BLaER1 treated with 17β-estradiol and CSF1 and Interleukin-3, amounts not matched to agents 10 nM and 100 nM (cell line): ENCODE measurements around the gene SPEN.
A peak's percentile ranks its signal among the peaks of the same experiment; 100 is the strongest.
"Not testable (repeated sequence)": the region's sequence is repeated elsewhere in the genome, so short reads cannot be mapped to it uniquely, and the experiment has no call there.

ENCODE experiments used
- H3K27ac ChIP-seq, 11 experiments: shearing (Covaris generic); formaldehyde crosslinking; 2 replicates each; pipeline ENCODE4 v1.8.1; 2022
- H3K27me3 ChIP-seq, 11 experiments: shearing (Covaris generic); formaldehyde crosslinking; 2 replicates each; pipeline ENCODE4 v1.8.1; 2022
- H3K36me3 ChIP-seq, 11 experiments: shearing (Covaris generic); formaldehyde crosslinking; 2 replicates each; pipeline ENCODE4 v1.8.1; 2022
- H3K4me1 ChIP-seq, 10 experiments: shearing (Covaris generic); formaldehyde crosslinking; 2 replicates each; pipeline ENCODE4 v1.8.1; 2022
- H3K4me2 ChIP-seq, 11 experiments: shearing (Covaris generic); formaldehyde crosslinking; 2 replicates each; pipeline ENCODE4 v1.8.1; 2022
- H3K4me3 ChIP-seq, 10 experiments: shearing (Covaris generic); formaldehyde crosslinking; 2 replicates each; pipeline ENCODE4 v1.8.1; 2022
- H3K9ac ChIP-seq, 11 experiments: shearing (Covaris generic); formaldehyde crosslinking; 2 replicates each; pipeline ENCODE4 v1.8.1; 2022
- H3K9me3 ChIP-seq, 11 experiments: shearing (Covaris generic); formaldehyde crosslinking; replicated peaks in 1 of 11; 2 replicates each; pipeline ENCODE4 v1.8.1; 2022
- H4K20me1 ChIP-seq, 11 experiments: shearing (Covaris generic); formaldehyde crosslinking; 2 replicates each; pipeline ENCODE4 v1.8.1; 2022
- Cebpa-rat ChIP-seq, 11 experiments: shearing (Covaris generic); IDR thresholded peaks; 2 replicates each; pipeline ENCODE4 v1.8.1; 2022

The SPEN gene

GRCh38 chr1:15911141-15911540, 63.6 kb downstream of the SPEN start:
- H3K4me3 ChIP-seq, result no peak overlapping the region
- H3K4me1 ChIP-seq, result peaks cover 10 to 12% (median 12%) of the 10 kb centered on the region in 10 experiments
- no peak overlapping the region for H3K27ac ChIP-seq
- H3K9me3 ChIP-seq, result peaks cover 0 to 22% (median 5%) of the 10 kb centered on the region in 11 experiments; a peak in 10 of 22 replicates
- no peak overlapping the region for H3K9ac ChIP-seq
- no peak for TF ChIP-seq Cebpa-rat (IDR thresholded peaks at IDR 0.05)
- H3K27me3 ChIP-seq, result no peaks in the 10 kb centered on the region
- peaks cover 86 to 100% (median 94%) of the 10 kb centered on the region in 11 experiments for H3K36me3 ChIP-seq
- no peak overlapping the region for H3K4me2 ChIP-seq
- H4K20me1 ChIP-seq, result peaks cover 19 to 89% (median 60%) of the 10 kb centered on the region in 11 experiments; a peak in 20 of 22 replicates

GRCh38 chr1:15911927-15912326, 64.4 kb downstream of the SPEN start:
- H3K9ac ChIP-seq, result no peak overlapping the region
- no peak overlapping the region for H3K4me2 ChIP-seq
- H3K36me3 ChIP-seq, result peaks cover 81 to 100% (median 91%) of the 10 kb centered on the region in 11 experiments
- peaks cover 18 to 20% (median 19%) of the 10 kb centered on the region in 10 experiments for H3K4me1 ChIP-seq
- H3K27ac ChIP-seq, result no peak overlapping the region
- TF ChIP-seq Cebpa-rat (IDR thresholded peaks at IDR 0.05), result no peak
- H4K20me1 ChIP-seq, result peaks cover 11 to 89% (median 60%) of the 10 kb centered on the region in 11 experiments; a peak in 20 of 22 replicates
- no peaks in the 10 kb centered on the region for H3K27me3 ChIP-seq
- H3K4me3 ChIP-seq, result no peak overlapping the region
- peaks cover 0 to 22% (median 5%) of the 10 kb centered on the region in 11 experiments; a peak in 10 of 22 replicates for H3K9me3 ChIP-seq

DNA sequence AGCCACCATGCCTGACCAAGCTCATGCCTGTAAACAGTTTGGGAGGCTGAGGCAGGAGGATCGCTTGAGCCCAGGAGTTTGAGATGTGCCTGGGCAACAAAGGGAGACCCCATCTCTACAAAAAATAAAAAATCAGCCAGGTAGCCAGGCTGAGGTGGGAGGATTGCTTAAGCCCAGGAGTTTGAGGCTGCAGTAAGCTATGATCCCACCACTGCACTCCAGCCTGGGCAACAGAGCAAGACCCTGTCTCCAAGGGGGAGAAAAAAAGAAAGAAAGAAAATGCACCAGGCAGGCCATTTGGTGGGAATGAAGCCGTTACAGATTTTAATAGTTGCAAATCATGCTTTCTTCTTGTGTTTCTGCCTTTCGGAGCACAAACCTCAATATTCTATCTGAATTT, 66.1 kb downstream of the SPEN start:
- Histone ChIP-seq H4K20me1 (peaks cover 0 to 88% (median 58%) of the 10 kb centered on the region in 11 experiments; a peak in 19 of 22 replicates), H3K36me3 (peaks cover 80 to 100% (median 91%) of the 10 kb centered on the region in 11 experiments), H3K9me3 (peaks cover 0 to 22% (median 5%) of the 10 kb centered on the region in 11 experiments; a peak in 10 of 22 replicates), H3K4me1 (peaks cover 27 to 34% (median 30%) of the 10 kb centered on the region in 10 experiments)
- not testable (repeated sequence) for H3K27me3 ChIP-seq, H3K4me2 ChIP-seq, H3K9ac ChIP-seq, H3K4me3 ChIP-seq, H3K27ac ChIP-seq

DNA sequence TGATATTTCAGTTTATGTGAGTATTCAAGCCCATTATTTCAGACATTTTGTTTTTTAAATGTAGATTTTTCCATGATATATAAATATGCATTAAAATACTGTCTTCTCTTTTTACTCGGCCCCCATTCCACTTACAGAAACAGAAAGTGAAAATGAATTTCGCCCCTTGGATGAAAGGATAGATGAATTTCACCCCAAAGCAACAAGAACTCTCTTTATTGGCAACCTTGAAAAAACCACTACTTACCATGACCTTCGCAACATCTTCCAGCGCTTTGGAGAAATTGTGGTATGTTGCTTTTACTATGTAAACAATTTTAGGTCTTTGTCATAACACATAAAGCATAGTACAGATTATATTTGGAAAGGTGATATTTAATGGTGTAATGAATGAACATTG, 68.5 kb downstream of the SPEN start:
- Histone ChIP-seq H4K20me1 (peaks cover 0 to 78% (median 44%) of the 10 kb centered on the region in 11 experiments; a peak in 19 of 22 replicates), H3K9ac (peak overlapping the region; percentile 29 to 74 (median 47); a peak in 11 of 22 replicates), H3K4me1 (peaks cover 27 to 35% (median 30%) of the 10 kb centered on the region in 10 experiments), H3K9me3 (peaks cover 0 to 22% (median 5%) of the 10 kb centered on the region in 11 experiments; a peak in 10 of 22 replicates), H3K27ac (peak overlapping the region in 10 of 11 experiments; percentile 44 to 80 (median 70); a peak in 20 of 22 replicates), H3K36me3 (peaks cover 80 to 100% (median 91%) of the 10 kb centered on the region in 11 experiments), H3K4me2 (peak overlapping the region; percentile 63 to 94 (median 80)), H3K4me3 (peak overlapping the region in 9 of 10 experiments; percentile 8 to 49 (median 22); a peak in 9 of 20 replicates), H3K27me3 (no peaks in the 10 kb centered on the region)
- no peak for TF ChIP-seq Cebpa-rat (IDR thresholded peaks at IDR 0.05)

DNA sequence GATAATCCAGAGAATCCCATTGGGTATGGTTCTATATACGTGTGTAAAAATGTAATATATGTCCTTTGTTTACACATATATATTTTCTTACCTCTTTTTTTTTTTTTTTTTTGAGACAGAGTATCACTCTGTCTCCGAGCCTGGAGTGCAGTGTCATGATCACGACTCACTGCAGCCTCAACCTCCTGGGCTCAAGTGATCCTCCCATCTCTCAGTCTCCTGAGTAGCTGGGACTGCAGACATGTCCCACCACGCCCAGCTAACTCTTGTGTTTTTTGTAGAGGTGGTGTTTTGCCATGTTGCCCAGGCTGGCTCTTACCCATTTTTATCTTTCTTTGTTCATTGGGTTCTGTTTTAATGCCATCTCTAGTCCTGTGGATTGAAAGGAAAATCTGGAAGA, 68.9 kb downstream of the SPEN start:
- peaks cover 0 to 22% (median 5%) of the 10 kb centered on the region in 11 experiments; a peak in 10 of 22 replicates for H3K9me3 ChIP-seq
- H3K4me2 ChIP-seq, result peak overlapping the region; percentile 63 to 94 (median 80)
- peaks cover 27 to 35% (median 30%) of the 10 kb centered on the region in 10 experiments for H3K4me1 ChIP-seq
- peak overlapping the region in 10 of 11 experiments; percentile 44 to 80 (median 70); a peak in 21 of 22 replicates for H3K27ac ChIP-seq
- peak overlapping the region; percentile 39 to 74 (median 61); a peak in 21 of 22 replicates for H3K9ac ChIP-seq
- H3K27me3 ChIP-seq, result no peaks in the 10 kb centered on the region
- peaks cover 0 to 78% (median 39%) of the 10 kb centered on the region in 11 experiments; a peak in 18 of 22 replicates for H4K20me1 ChIP-seq
- H3K36me3 ChIP-seq, result peaks cover 80 to 100% (median 91%) of the 10 kb centered on the region in 11 experiments
- H3K4me3 ChIP-seq, result peak overlapping the region in 7 of 10 experiments; percentile 8 to 34 (median 22); a peak in 9 of 20 replicates
- no peak for TF ChIP-seq Cebpa-rat (IDR thresholded peaks at IDR 0.05)

GRCh38 chr1:15916916-15917315, 69.4 kb downstream of the SPEN start:
- Histone ChIP-seq H3K9ac (peak overlapping the region; percentile 39 to 74 (median 61); a peak in 21 of 22 replicates), H3K27me3 (no peaks in the 10 kb centered on the region), H3K4me1 (peaks cover 27 to 35% (median 30%) of the 10 kb centered on the region in 10 experiments), H4K20me1 (peaks cover 0 to 74% (median 34%) of the 10 kb centered on the region in 11 experiments; a peak in 18 of 22 replicates), H3K36me3 (peaks cover 80 to 100% (median 91%) of the 10 kb centered on the region in 11 experiments), H3K27ac (peak overlapping the region in 10 of 11 experiments; percentile 44 to 80 (median 70); a peak in 21 of 22 replicates), H3K9me3 (peaks cover 0 to 22% (median 5%) of the 10 kb centered on the region in 11 experiments; a peak in 10 of 22 replicates), H3K4me3 (peak overlapping the region in 6 of 10 experiments; percentile 8 to 34 (median 22); a peak in 7 of 20 replicates), H3K4me2 (peak overlapping the region; percentile 63 to 94 (median 80))
- no peak for TF ChIP-seq Cebpa-rat (IDR thresholded peaks at IDR 0.05)

GRCh38 chr1:15918962-15919715, 71.6 kb downstream of the SPEN start:
- Histone ChIP-seq H3K4me2 (no peak overlapping the region), H3K36me3 (peaks cover 80 to 100% (median 91%) of the 10 kb centered on the region in 11 experiments), H3K4me3 (no peak overlapping the region), H3K9me3 (peaks cover 0 to 11% (median 5%) of the 10 kb centered on the region in 11 experiments; a peak in 10 of 22 replicates), H3K4me1 (peaks cover 27 to 35% (median 30%) of the 10 kb centered on the region in 10 experiments), H3K9ac (no peak overlapping the region), H3K27ac (no peak overlapping the region), H4K20me1 (peaks cover 0 to 66% (median 32%) of the 10 kb centered on the region in 11 experiments; a peak in 19 of 22 replicates), H3K27me3 (no peaks in the 10 kb centered on the region)
- no peak for TF ChIP-seq Cebpa-rat (IDR thresholded peaks at IDR 0.05)

- no peak overlapping the region for H3K4me3 ChIP-seq
- peaks cover 0 to 6% (median 0%) of the 10 kb centered on the region in 10 experiments; a peak in 3 of 20 replicates for H3K4me1 ChIP-seq
- peaks cover 1 to 45% (median 13%) of the 10 kb centered on the region in 11 experiments; a peak in 14 of 22 replicates for H4K20me1 ChIP-seq
- H3K9ac ChIP-seq, result no peak overlapping the region
- TF ChIP-seq Cebpa-rat (IDR thresholded peaks at IDR 0.05), result no peak
- H3K36me3 ChIP-seq, result peaks cover 98 to 100% (median 100%) of the 10 kb centered on the region in 11 experiments
- no peaks in the 10 kb centered on the region for H3K27me3 ChIP-seq
- H3K4me2 ChIP-seq, result no peak overlapping the region
- H3K9me3 ChIP-seq, result no peaks in the 10 kb centered on the region
- H3K27ac ChIP-seq, result no peak overlapping the region
Observed at GRCh38 chr1:15923241-15923640, 75.7 kb downstream of the SPEN start.

- not testable (repeated sequence) for H3K9ac ChIP-seq, H3K9me3 ChIP-seq, H3K4me3 ChIP-seq, H3K4me1 ChIP-seq, H3K27ac ChIP-seq, H3K27me3 ChIP-seq, H3K4me2 ChIP-seq
- peaks cover 0 to 63% (median 10%) of the 10 kb centered on the region in 11 experiments; a peak in 15 of 22 replicates for H4K20me1 ChIP-seq
- peaks cover 99 to 100% (median 100%) of the 10 kb centered on the region in 11 experiments for H3K36me3 ChIP-seq
Observed at GRCh38 chr1:15926448-15926847, 78.9 kb downstream of the SPEN start.
